Activated naive CD4-positive, alpha-beta T cell treated with anti-CD3 and anti-CD28 coated beads, Interleukin-2, amount 50 U/mL, for 72 hours (primary cell): ENCODE measurements around the gene BICC1. TPM values are rescaled to one million over a fixed set of nuclear protein-coding genes. Genes with fewer than 3 reads are reported as not detected.

Experiments
- ATAC-seq, 2 donors: fragments of 150-1000 bp; cut with Tn5 transposase; 2 replicates each; pipeline ENCODE4 v1.10.0; 2021; ENCODE audit warnings: mild to moderate bottlenecking in 2 of 2, moderate library complexity in 2 of 2
- DNase-seq, 2 donors: peaks; one replicate each; pipeline ENCODE4 v3.0.0; 2021 to 2022; ENCODE audit warnings: low spot score in 2 of 2
- H3K27ac Mint-ChIP-seq, 2 donors: one replicate each; pipeline ENCODE4 v1.8.0; 2022; ENCODE audit warnings: mild to moderate bottlenecking in 2 of 2, mixed read lengths in 2 of 2
- H3K36me3 Mint-ChIP-seq, 2 donors: one replicate each; pipeline ENCODE4 v1.8.0; 2022; ENCODE audit warnings: mixed read lengths in 2 of 2
- H3K9me3 Mint-ChIP-seq, 2 donors: one replicate each; pipeline ENCODE4 v1.8.0; 2022; ENCODE audit warnings: mixed read lengths in 2 of 2
- total RNA-seq, 2 donors: library from RNA; stranded (reverse); gene quantifications; one replicate each; pipeline ENCODE4 v1.2.3, GENCODE V29; 2022

BICC1 gene
- total RNA-seq, 2 donors from 2014 or later, result 0.10 TPM; not detected in 1

- DNase-seq, result no peak
- H3K36me3 Mint-ChIP-seq, result no peaks in the 10 kb centered on the region
- no peak for ATAC-seq
- no peaks in the 10 kb centered on the region for H3K9me3 Mint-ChIP-seq
- no peak overlapping the region for H3K27ac Mint-ChIP-seq
Observed at GRCh38 chr10:58546137-58546536, 33.5 kb downstream of the BICC1 start.

- Mint-ChIP-seq H3K9me3 (no peaks in the 10 kb centered on the region), H3K27ac (no peak overlapping the region), H3K36me3 (no peaks in the 10 kb centered on the region)
- ATAC-seq (no peak), DNase-seq (no peak)
Observed at GRCh38 chr10:58546722-58547445, 34.2 kb downstream of the BICC1 start.

GRCh38 chr10:58547963-58548362 lies 35.3 kb downstream of the BICC1 start:
- DNase-seq, result no peak
- Mint-ChIP-seq H3K36me3 (no peaks in the 10 kb centered on the region), H3K27ac (no peak overlapping the region), H3K9me3 (no peaks in the 10 kb centered on the region)
- no peak for ATAC-seq

- H3K36me3 Mint-ChIP-seq, result peaks cover 0 to 5% of the 10 kb centered on the region in 2 donors
Observed at GRCh38 chr10:58554316-58554715, 41.6 kb downstream of the BICC1 start.

GRCh38 chr10:58555170-58555929 lies 42.7 kb downstream of the BICC1 start:
- peaks cover 0 to 8% of the 10 kb centered on the region in 2 donors for H3K36me3 Mint-ChIP-seq
- no peak for ATAC-seq
- peaks cover 10 to 20% of the 10 kb centered on the region in 2 donors for H3K9me3 Mint-ChIP-seq
- no peak for DNase-seq
- no peak overlapping the region for H3K27ac Mint-ChIP-seq

More at GRCh38 chr10:58554316-58554715, 41.6 kb downstream of the BICC1 start:
- Mint-ChIP-seq H3K9me3 (peaks cover 6 to 10% of the 10 kb centered on the region in 2 donors), H3K27ac (no peak overlapping the region)
- ATAC-seq (no peak), DNase-seq (no peak)

- peaks cover 12 to 26% of the 10 kb centered on the region in 2 donors for H3K9me3 Mint-ChIP-seq
- ATAC-seq (no peak), DNase-seq (no peak)
- H3K27ac Mint-ChIP-seq, result no peak overlapping the region
- H3K36me3 Mint-ChIP-seq, result peaks cover 0 to 8% of the 10 kb centered on the region in 2 donors
Observed at GRCh38 chr10:58555930-58556311, 43.2 kb downstream of the BICC1 start.

- Mint-ChIP-seq H3K27ac (no peak overlapping the region), H3K36me3 (peaks cover 0 to 12% of the 10 kb centered on the region in 2 donors), H3K9me3 (peaks cover 16 to 31% of the 10 kb centered on the region in 2 donors)
- DNase-seq (no peak), ATAC-seq (no peak)
Observed at GRCh38 chr10:58556516-58557165, 44.0 kb downstream of the BICC1 start.

GRCh38 chr10:58557714-58558113 lies 45.0 kb downstream of the BICC1 start:
- Mint-ChIP-seq H3K9me3 (peaks cover 27 to 39% of the 10 kb centered on the region in 2 donors), H3K36me3 (peaks cover 0 to 18% of the 10 kb centered on the region in 2 donors), H3K27ac (no peak overlapping the region)
- DNase-seq, result no peak
- ATAC-seq, result no peak

GRCh38 chr10:58560068-58560467 lies 47.4 kb downstream of the BICC1 start:
- DNase-seq (no peak), ATAC-seq (no peak)
- H3K27ac Mint-ChIP-seq, result no peak overlapping the region
- H3K36me3 Mint-ChIP-seq, result peaks cover 0 to 21% of the 10 kb centered on the region in 2 donors
- H3K9me3 Mint-ChIP-seq, result peaks cover 33 to 45% of the 10 kb centered on the region in 2 donors

GRCh38 chr10:58565271-58565670 lies 52.6 kb downstream of the BICC1 start:
- H3K9me3 Mint-ChIP-seq, result peaks cover 23 to 26% of the 10 kb centered on the region in 2 donors
- ATAC-seq (no peak), DNase-seq (no peak)
- no peak overlapping the region for H3K27ac Mint-ChIP-seq
- peaks cover 0 to 13% of the 10 kb centered on the region in 2 donors for H3K36me3 Mint-ChIP-seq

GRCh38 chr10:58567652-58568051 lies 55.0 kb downstream of the BICC1 start:
- DNase-seq (no peak), ATAC-seq (no peak)

GRCh38 chr10:58568428-58568935 lies 55.8 kb downstream of the BICC1 start:
- peaks cover 1% of the 10 kb centered on the region in 2 donors for H3K9me3 Mint-ChIP-seq

More at GRCh38 chr10:58567652-58568051, 55.0 kb downstream of the BICC1 start:
- H3K36me3 Mint-ChIP-seq, result peaks cover 0 to 4% of the 10 kb centered on the region in 2 donors
- peaks cover 6 to 7% of the 10 kb centered on the region in 2 donors for H3K9me3 Mint-ChIP-seq
- no peak overlapping the region for H3K27ac Mint-ChIP-seq

GRCh38 chr10:58570307-58570723 lies 57.6 kb downstream of the BICC1 start:
- DNase-seq (no peak), ATAC-seq (no peak)
- H3K9me3 Mint-ChIP-seq, result no peaks in the 10 kb centered on the region
- H3K27ac Mint-ChIP-seq, result no peak overlapping the region
- no peaks in the 10 kb centered on the region for H3K36me3 Mint-ChIP-seq

More at GRCh38 chr10:58568428-58568935, 55.8 kb downstream of the BICC1 start:
- DNase-seq, result no peak
- H3K27ac Mint-ChIP-seq, result no peak overlapping the region
- no peak for ATAC-seq
- no peaks in the 10 kb centered on the region for H3K36me3 Mint-ChIP-seq

- Mint-ChIP-seq H3K27ac (no peak overlapping the region), H3K9me3 (no peaks in the 10 kb centered on the region), H3K36me3 (no peaks in the 10 kb centered on the region)
- ATAC-seq (no peak), DNase-seq (no peak)
Observed at GRCh38 chr10:58570979-58571378, 58.3 kb downstream of the BICC1 start.

GRCh38 chr10:58573144-58573543 lies 60.5 kb downstream of the BICC1 start:
- H3K9me3 Mint-ChIP-seq, result no peaks in the 10 kb centered on the region
- no peak overlapping the region for H3K27ac Mint-ChIP-seq
- H3K36me3 Mint-ChIP-seq, result no peaks in the 10 kb centered on the region
- ATAC-seq, result no peak
- no peak for DNase-seq

GRCh38 chr10:58574058-58574457 lies 61.4 kb downstream of the BICC1 start:
- Mint-ChIP-seq H3K9me3 (no peaks in the 10 kb centered on the region), H3K36me3 (no peaks in the 10 kb centered on the region), H3K27ac (no peak overlapping the region)
- ATAC-seq, result no peak
- DNase-seq, result no peak

- DNase-seq (no peak), ATAC-seq (no peak)
- Mint-ChIP-seq H3K36me3 (no peaks in the 10 kb centered on the region), H3K27ac (no peak overlapping the region), H3K9me3 (no peaks in the 10 kb centered on the region)
Observed at GRCh38 chr10:58575491-58575890, 62.8 kb downstream of the BICC1 start.
